CD4-positive, alpha-beta memory T cell (primary cell): ENCODE results near the gene FLT3. TPM values are rescaled to one million over a fixed set of nuclear protein-coding genes. Genes with fewer than 3 reads are reported as not detected.

Source experiments
- CTCF ChIA-PET: fragments of 350-600 bp; sonication (Branson Sonifier 250); formaldehyde crosslinking; loops from one replicate; lab custom pipeline; 2021; ENCODE audit warnings: inconsistent platforms; ENCODE audit not compliant: partially characterized antibody; lab: Charles Lee
- POLR2A ChIA-PET: fragments of 350-600 bp; sonication (Branson Sonifier 250); formaldehyde crosslinking; loops from one replicate; lab custom pipeline; 2021; ENCODE audit not compliant: partially characterized antibody; lab: Charles Lee
- DNase-seq, 5 donors: peaks; one replicate each; pipeline versions ENCODE4 v3.0.0 to v3.0.0-alpha.2; 2020 to 2022; ENCODE audit warnings: mixed read lengths in 1 of 5
- H3K27ac ChIP-seq: one replicate; pipeline ENCODE4 v1.7.0; 2013; ENCODE audit warnings: low read depth, low read length
- H3K27me3 ChIP-seq: 2 replicates; pipeline ENCODE4 v1.7.0; 2013; ENCODE audit warnings: mild to moderate bottlenecking, low read length, moderate library complexity; ENCODE audit not compliant: insufficient read depth
- H3K36me3 ChIP-seq: 2 replicates; pipeline ENCODE4 v1.7.0; 2013; ENCODE audit warnings: mild to moderate bottlenecking, low read length, moderate library complexity; ENCODE audit not compliant: insufficient read depth
- H3K4me1 ChIP-seq: 2 replicates; pipeline ENCODE4 v1.7.0; 2013; ENCODE audit warnings: mild to moderate bottlenecking, low read length, moderate library complexity; ENCODE audit not compliant: insufficient read depth
- H3K4me3 ChIP-seq, 2 donors: one replicate each; pipeline ENCODE4 v1.7.0; 2013; ENCODE audit warnings: low read length in 2 of 2, mild to moderate bottlenecking in 1 of 2
- H3K9me3 ChIP-seq, 2 donors: one replicate each; pipeline ENCODE4 v1.7.0; 2013; ENCODE audit warnings: low read length in 2 of 2, control low read depth in 1 of 2; ENCODE audit not compliant: control insufficient read depth in 1 of 2
- H3K27ac Mint-ChIP-seq, 7 donors: one replicate each; pipeline ENCODE4 v1.8.0; 2020 to 2021; ENCODE audit warnings: mixed read lengths in 7 of 7, mild to moderate bottlenecking in 6 of 7, inconsistent platforms in 3 of 7, moderate library complexity in 3 of 7
- H3K27me3 Mint-ChIP-seq, 2 donors: one replicate each; pipeline ENCODE4 v1.8.0; 2020 to 2021; ENCODE audit warnings: mixed read lengths in 2 of 2
- H3K36me3 Mint-ChIP-seq, 2 donors: one replicate each; pipeline ENCODE4 v1.8.0; 2020 to 2021; ENCODE audit warnings: mixed read lengths in 2 of 2, inconsistent platforms in 1 of 2, mild to moderate bottlenecking in 1 of 2
- H3K4me1 Mint-ChIP-seq, 4 donors: one replicate each; pipeline ENCODE4 v1.8.0; 2020 to 2021; ENCODE audit warnings: mixed read lengths in 4 of 4, mild to moderate bottlenecking in 1 of 4
- H3K4me3 Mint-ChIP-seq, 8 donors: one replicate each; pipeline ENCODE4 v1.8.0; 2020 to 2021; ENCODE audit warnings: mixed read lengths in 8 of 8, mild to moderate bottlenecking in 7 of 8, moderate library complexity in 6 of 8, inconsistent platforms in 3 of 8
- H3K9me3 Mint-ChIP-seq, 8 donors: one replicate each; pipeline ENCODE4 v1.8.0; 2020 to 2021; ENCODE audit warnings: mixed read lengths in 8 of 8, mild to moderate bottlenecking in 5 of 8, inconsistent platforms in 3 of 8, moderate library complexity in 1 of 8
- intact Hi-C: fragments of 100-400 bp; cut with micrococcal nuclease; formaldehyde crosslinking; loops from one replicate; pipeline ENCODE4 v1.15.1; 2023
- polyA plus RNA-seq, 2 donors: library from polyadenylated mRNA; unstranded; fragments of 300-500 nt; fragmentation: Illumina TruSeq; gene quantifications; one replicate each; pipeline ENCODE4 v1.2.3, GENCODE V29; 2021
- total RNA-seq, 2 experiments: library from RNA; stranded (reverse); gene quantifications; one replicate each; pipeline ENCODE4 v1.2.3, GENCODE V29; 2021

Gene FLT3
- total and polyA plus RNA-seq, 4 experiments from 2014 or later: not detected

- ChIA-PET CTCF (interaction anchor here (1.3 kb wide), 1 partner anchor 200 kb away, joined by 3 read pairs; no protein-coding TSS in a partner anchor), POLR2A (no interaction called here)
- no peak overlapping the region for H3K27ac Mint-ChIP-seq
Measured at GRCh38 chr13:28055357-28055756, 45.0 kb downstream of the FLT3 start.

GRCh38 chr13:28052945-28053344, 47.4 kb downstream of the FLT3 start:
- intact Hi-C loops: no loop called here
- CTCF ChIA-PET: no interaction called here
- no peak overlapping the region for H3K4me3 ChIP-seq
- no peaks in the 10 kb centered on the region for H3K36me3 Mint-ChIP-seq
- H3K9me3 ChIP-seq: no peaks in the 10 kb centered on the region
- H3K4me1 ChIP-seq: peaks cover 4% of the 10 kb centered on the region
- H3K36me3 ChIP-seq: no peaks in the 10 kb centered on the region
- DNase-seq: no peak
- no peak overlapping the region for H3K27ac Mint-ChIP-seq
- peaks cover 4% of the 10 kb centered on the region for H3K27me3 ChIP-seq
- H3K27ac ChIP-seq: no peak overlapping the region
- POLR2A ChIA-PET: no interaction called here
- H3K4me3 Mint-ChIP-seq: no peak overlapping the region
- H3K27me3 Mint-ChIP-seq: peaks cover 19 to 23% of the 10 kb centered on the region in 2 donors
- H3K4me1 Mint-ChIP-seq: peaks cover 6 to 11% (median 9%) of the 10 kb centered on the region in 4 donors
- H3K9me3 Mint-ChIP-seq: no peaks in the 10 kb centered on the region

More at GRCh38 chr13:28055357-28055756, 45.0 kb downstream of the FLT3 start:
- peaks cover 19 to 23% of the 10 kb centered on the region in 2 donors for H3K27me3 Mint-ChIP-seq
- Histone ChIP-seq H3K9me3 (no peaks in the 10 kb centered on the region), H3K4me3 (no peak overlapping the region), H3K4me1 (no peaks in the 10 kb centered on the region), H3K36me3 (no peaks in the 10 kb centered on the region), H3K27ac (no peak overlapping the region), H3K27me3 (peaks cover 4% of the 10 kb centered on the region)
- DNase-seq: no peak
- H3K4me1 Mint-ChIP-seq: peaks cover 0 to 2% (median 0%) of the 10 kb centered on the region in 4 donors
- no peaks in the 10 kb centered on the region for H3K36me3 Mint-ChIP-seq
- intact Hi-C loops: loop anchor here (5.0 kb wide), 1 partner anchor 82 kb away; the partner anchor contains the start of gene PAN3
- no peak overlapping the region for H3K4me3 Mint-ChIP-seq
- no peaks in the 10 kb centered on the region for H3K9me3 Mint-ChIP-seq

- Mint-ChIP-seq H3K36me3 (no peaks in the 10 kb centered on the region), H3K9me3 (no peaks in the 10 kb centered on the region), H3K4me3 (peak overlapping the region in 1 of 8 donors; percentile 2), H3K4me1 (peaks cover 12 to 15% (median 14%) of the 10 kb centered on the region in 4 donors), H3K27ac (no peak overlapping the region), H3K27me3 (peaks cover 10 to 11% of the 10 kb centered on the region in 2 donors)
- intact Hi-C loops: no loop called here
- Histone ChIP-seq H3K27ac (no peak overlapping the region), H3K9me3 (no peaks in the 10 kb centered on the region), H3K4me1 (peaks cover 7% of the 10 kb centered on the region), H3K27me3 (peaks cover 2% of the 10 kb centered on the region), H3K4me3 (no peak overlapping the region), H3K36me3 (no peaks in the 10 kb centered on the region)
- no peak for DNase-seq
- ChIA-PET CTCF (no interaction called here), POLR2A (no interaction called here)
Measured at GRCh38 chr13:28049880-28050875, 50.2 kb downstream of the FLT3 start.

- no peak overlapping the region for H3K27ac ChIP-seq
- H3K4me1 ChIP-seq: peaks cover 7% of the 10 kb centered on the region
- no peaks in the 10 kb centered on the region for H3K27me3 ChIP-seq
- Mint-ChIP-seq H3K9me3 (no peaks in the 10 kb centered on the region), H3K36me3 (no peaks in the 10 kb centered on the region), H3K4me1 (peaks cover 12 to 15% (median 14%) of the 10 kb centered on the region in 4 donors), H3K4me3 (peak overlapping the region in 1 of 8 donors; percentile 42), H3K27ac (no peak overlapping the region), H3K27me3 (peaks cover 6 to 8% of the 10 kb centered on the region in 2 donors)
- intact Hi-C loops: no loop called here
- no peaks in the 10 kb centered on the region for H3K9me3 ChIP-seq
- no peak overlapping the region for H3K4me3 ChIP-seq
- CTCF ChIA-PET: no interaction called here
- POLR2A ChIA-PET: no interaction called here
- no peak for DNase-seq
- H3K36me3 ChIP-seq: no peaks in the 10 kb centered on the region
Measured at GRCh38 chr13:28049215-28049614, 51.2 kb downstream of the FLT3 start.

- Histone ChIP-seq H3K36me3 (no peaks in the 10 kb centered on the region), H3K27me3 (no peaks in the 10 kb centered on the region), H3K4me1 (peaks cover 7% of the 10 kb centered on the region), H3K4me3 (no peak overlapping the region), H3K27ac (no peak overlapping the region), H3K9me3 (no peaks in the 10 kb centered on the region)
- Mint-ChIP-seq H3K9me3 (no peaks in the 10 kb centered on the region), H3K36me3 (no peaks in the 10 kb centered on the region), H3K4me3 (peak overlapping the region in 1 of 8 donors; percentile 42), H3K27ac (no peak overlapping the region), H3K27me3 (peaks cover 3 to 5% of the 10 kb centered on the region in 2 donors), H3K4me1 (peaks cover 12 to 15% (median 14%) of the 10 kb centered on the region in 4 donors)
- POLR2A ChIA-PET: no interaction called here
- intact Hi-C loops: no loop called here
- CTCF ChIA-PET: no interaction called here
- DNase-seq: no peak
Measured at GRCh38 chr13:28048768-28049167, 51.6 kb downstream of the FLT3 start.

GRCh38 chr13:28047757-28048388, 52.5 kb downstream of the FLT3 start:
- no peaks in the 10 kb centered on the region for H3K27me3 ChIP-seq
- peak overlapping the region in 2 of 8 donors; percentile 12 to 31 for H3K4me3 Mint-ChIP-seq
- H3K36me3 Mint-ChIP-seq: no peaks in the 10 kb centered on the region
- H3K9me3 Mint-ChIP-seq: no peaks in the 10 kb centered on the region
- peaks cover 12 to 15% (median 14%) of the 10 kb centered on the region in 4 donors for H3K4me1 Mint-ChIP-seq
- peaks cover 7% of the 10 kb centered on the region for H3K4me1 ChIP-seq
- H3K27me3 Mint-ChIP-seq: peaks cover under 1 to 4% of the 10 kb centered on the region in 2 donors
- POLR2A ChIA-PET: no interaction called here
- no peak for DNase-seq
- H3K27ac Mint-ChIP-seq: no peak overlapping the region
- no peak overlapping the region for H3K4me3 ChIP-seq
- no peak overlapping the region for H3K27ac ChIP-seq
- no peaks in the 10 kb centered on the region for H3K36me3 ChIP-seq
- intact Hi-C loops: no loop called here
- CTCF ChIA-PET: no interaction called here
- no peaks in the 10 kb centered on the region for H3K9me3 ChIP-seq

GRCh38 chr13:28046981-28047380, 53.4 kb downstream of the FLT3 start:
- H3K27me3 ChIP-seq: no peaks in the 10 kb centered on the region
- no peak overlapping the region for H3K4me3 ChIP-seq
- Mint-ChIP-seq H3K4me1 (peaks cover 12 to 15% (median 14%) of the 10 kb centered on the region in 4 donors), H3K9me3 (no peaks in the 10 kb centered on the region), H3K4me3 (no peak overlapping the region), H3K27ac (no peak overlapping the region), H3K36me3 (no peaks in the 10 kb centered on the region), H3K27me3 (peaks cover 0 to 6% of the 10 kb centered on the region in 2 donors)
- no peaks in the 10 kb centered on the region for H3K9me3 ChIP-seq
- H3K27ac ChIP-seq: no peak overlapping the region
- no peak for DNase-seq
- no peaks in the 10 kb centered on the region for H3K36me3 ChIP-seq
- peaks cover 7% of the 10 kb centered on the region for H3K4me1 ChIP-seq
- intact Hi-C loops: no loop called here
- POLR2A ChIA-PET: no interaction called here
- CTCF ChIA-PET: no interaction called here
